GM12874 (cell line): ENCODE results near the gene SLC25A42.

Experiments
- TF ChIP-seq, protein P1 (sequence below): IDR thresholded peaks from 2 replicates; pipeline ENCODE4 v1.5.1; 2011; ENCODE audit warnings: low read depth, mild to moderate bottlenecking, control low read depth, low read length, moderate library complexity; ENCODE audit not compliant: insufficient read depth

SLC25A42 gene

DNA sequence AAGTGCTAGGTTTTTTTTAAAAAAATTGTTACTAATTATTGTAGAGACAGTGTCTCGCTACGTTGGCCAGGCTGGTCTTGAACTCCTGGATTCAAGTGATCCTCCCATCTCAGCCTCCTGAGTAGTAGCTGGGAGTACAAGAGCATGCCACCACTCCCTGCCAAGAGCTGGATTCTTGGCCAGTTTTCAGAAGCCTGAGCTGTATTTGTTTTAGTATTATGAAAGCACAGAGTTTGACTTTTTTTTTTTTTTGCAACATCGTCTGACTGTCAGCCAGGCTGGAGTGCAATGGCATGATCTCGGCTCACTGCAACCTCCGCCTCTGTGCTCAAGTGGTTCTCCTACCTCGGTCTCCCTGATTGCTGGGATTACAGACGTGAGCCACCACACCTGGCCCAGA, 23.4 kb upstream of the SLC25A42 start:
- TF ChIP-seq, protein P1, sequence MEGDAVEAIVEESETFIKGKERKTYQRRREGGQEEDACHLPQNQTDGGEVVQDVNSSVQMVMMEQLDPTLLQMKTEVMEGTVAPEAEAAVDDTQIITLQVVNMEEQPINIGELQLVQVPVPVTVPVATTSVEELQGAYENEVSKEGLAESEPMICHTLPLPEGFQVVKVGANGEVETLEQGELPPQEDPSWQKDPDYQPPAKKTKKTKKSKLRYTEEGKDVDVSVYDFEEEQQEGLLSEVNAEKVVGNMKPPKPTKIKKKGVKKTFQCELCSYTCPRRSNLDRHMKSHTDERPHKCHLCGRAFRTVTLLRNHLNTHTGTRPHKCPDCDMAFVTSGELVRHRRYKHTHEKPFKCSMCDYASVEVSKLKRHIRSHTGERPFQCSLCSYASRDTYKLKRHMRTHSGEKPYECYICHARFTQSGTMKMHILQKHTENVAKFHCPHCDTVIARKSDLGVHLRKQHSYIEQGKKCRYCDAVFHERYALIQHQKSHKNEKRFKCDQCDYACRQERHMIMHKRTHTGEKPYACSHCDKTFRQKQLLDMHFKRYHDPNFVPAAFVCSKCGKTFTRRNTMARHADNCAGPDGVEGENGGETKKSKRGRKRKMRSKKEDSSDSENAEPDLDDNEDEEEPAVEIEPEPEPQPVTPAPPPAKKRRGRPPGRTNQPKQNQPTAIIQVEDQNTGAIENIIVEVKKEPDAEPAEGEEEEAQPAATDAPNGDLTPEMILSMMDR, result no peak

DNA sequence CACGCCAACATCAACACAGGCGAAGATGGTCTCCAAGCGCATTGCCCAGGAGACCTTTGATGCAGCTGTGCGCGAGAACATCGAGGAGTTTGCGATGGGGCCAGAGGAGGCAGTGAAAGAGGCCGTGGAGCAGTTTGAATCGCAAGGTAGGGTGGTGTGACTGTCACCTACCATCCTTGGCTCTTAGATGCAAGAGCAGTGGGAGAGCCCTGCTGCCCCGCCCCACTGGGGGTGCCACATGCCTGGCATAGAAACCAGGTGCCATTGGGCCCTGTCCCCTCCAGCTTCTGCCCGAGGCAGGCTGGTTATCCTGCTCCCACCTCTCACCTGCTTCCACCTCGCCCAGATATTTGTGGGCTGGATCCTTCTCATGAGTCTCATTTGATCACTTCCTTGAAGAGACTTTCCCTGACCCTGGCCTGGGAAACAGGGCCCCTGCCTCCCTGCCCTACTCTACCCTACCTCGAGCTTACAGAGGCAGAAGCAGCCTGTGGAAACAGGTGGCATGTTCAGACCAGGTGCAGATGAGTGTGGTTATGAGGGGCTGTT, 21.0 kb upstream of the SLC25A42 start:
- TF ChIP-seq, protein P1, result no peak

DNA sequence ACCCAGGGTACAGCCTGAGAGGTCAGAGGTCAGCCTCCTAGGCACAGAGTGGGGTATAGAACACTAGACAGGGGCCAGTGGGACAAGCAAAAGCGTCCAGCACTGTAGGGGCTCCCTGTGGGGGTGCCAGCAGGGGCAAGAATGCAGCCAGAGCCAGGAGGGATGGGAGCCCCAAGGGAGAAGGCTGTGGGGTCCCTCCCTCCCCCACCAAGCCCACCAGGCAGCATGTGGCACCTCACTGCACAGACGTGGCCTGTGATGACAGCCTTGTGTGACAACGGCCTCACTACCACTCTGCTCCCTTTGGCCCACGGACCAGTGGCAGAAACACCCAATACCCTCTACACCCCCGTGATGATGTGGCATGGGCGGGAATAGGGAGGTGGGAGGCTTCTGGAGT, 20.3 kb upstream of the SLC25A42 start:
- TF ChIP-seq, protein P1, result no peak

DNA sequence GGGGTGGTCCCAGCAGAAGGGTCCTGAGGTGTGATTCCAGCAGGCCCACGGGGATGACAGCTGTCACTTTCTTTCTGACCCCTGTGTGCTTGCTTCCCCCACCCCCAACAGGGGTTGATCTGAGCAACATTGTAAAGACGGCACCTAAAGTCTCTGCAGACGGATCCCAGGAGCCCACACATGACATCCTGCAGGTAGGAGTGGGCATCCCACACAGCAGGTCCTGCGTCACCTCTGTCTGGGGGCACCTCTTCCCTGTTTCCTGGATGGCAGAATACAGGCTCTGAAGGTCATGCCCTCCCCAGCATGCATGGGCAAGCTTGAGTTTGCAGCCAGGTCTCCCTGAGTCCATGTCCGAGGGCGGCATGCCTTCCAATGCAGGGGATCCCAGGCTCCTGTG, 19.9 kb upstream of the SLC25A42 start:
- TF ChIP-seq, protein P1, result no peak

DNA sequence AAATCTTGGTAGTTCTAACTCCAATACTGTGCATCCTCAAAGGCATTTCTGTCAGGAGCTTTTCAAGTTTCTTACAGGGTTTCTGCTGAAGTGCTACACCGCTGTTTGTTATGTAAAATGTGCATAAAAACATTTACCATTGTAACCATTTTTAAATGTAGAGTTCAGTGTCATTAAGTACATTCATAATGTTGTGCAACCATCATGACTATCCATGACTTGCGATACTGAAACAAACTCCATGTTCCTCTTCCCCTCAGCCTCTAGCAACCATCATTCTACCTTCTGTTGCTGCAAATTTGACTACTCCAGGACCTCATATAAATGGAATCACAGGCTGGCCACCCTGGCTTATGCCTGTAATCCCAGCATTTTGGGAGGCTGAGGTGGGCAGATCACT, 14.4 kb upstream of the SLC25A42 start:
- TF ChIP-seq, protein P1, result no peak

DNA sequence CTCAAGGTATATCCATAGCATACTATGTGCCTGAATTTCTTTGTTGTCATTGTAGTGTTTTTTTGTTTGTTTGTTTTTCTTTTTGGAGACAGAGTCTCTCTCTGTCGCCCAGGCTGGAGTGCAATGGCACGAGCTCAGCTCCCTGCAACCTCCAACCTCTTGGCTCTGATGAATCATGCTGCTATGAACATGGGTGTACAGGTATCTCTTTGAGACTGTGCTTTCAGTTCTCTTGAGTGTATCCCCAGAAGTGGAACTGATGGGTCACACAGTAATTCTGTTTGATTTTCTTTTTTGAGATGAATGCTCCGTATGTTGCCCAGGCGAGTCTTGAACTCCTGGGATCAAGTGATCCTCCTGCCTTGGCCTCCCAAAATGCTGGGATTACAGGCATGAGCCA, 13.7 kb upstream of the SLC25A42 start:
- TF ChIP-seq, protein P1, result no peak

DNA sequence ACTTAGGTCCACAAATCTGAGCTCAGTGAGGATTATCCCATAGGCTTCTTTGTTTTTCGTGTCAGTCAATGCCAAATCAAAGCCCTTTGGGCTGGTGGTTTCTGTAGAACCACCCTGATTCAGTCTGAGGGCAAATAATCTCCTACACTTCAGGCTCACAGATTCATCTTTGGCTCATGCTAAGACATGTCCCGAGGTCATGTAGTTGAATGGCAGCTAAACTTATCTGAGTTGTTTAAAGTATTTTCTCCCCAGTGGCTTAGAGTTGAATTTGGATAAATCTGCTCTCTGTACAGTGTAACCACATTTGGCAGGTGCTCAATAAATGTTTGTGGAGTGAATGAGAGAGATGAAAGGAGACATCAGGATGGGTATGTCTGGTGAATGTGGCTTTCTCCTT, 13.1 kb upstream of the SLC25A42 start:
- TF ChIP-seq, protein P1, result no peak
